Pancreas (tissue), 10 donors: ENCODE data around the gene KCNC3. TPM values are rescaled to one million over a fixed set of nuclear protein-coding genes. Genes with fewer than 3 reads are reported as not detected.
"Not testable (repeated sequence)": the region's sequence is repeated elsewhere in the genome, so short reads cannot be mapped to it uniquely, and the experiment has no call there.

Experiments used
- ATAC-seq, 4 donors: fragments of 200-7000 bp; cut with Tn5 transposase; one replicate each; pipeline versions ENCODE4 v1.8.0 to v1.9.1; 2020; ENCODE audit warnings: mild to moderate bottlenecking in 4 of 4, moderate library complexity in 4 of 4
- DNase-seq, 6 donors: peaks; one replicate each; pipeline ENCODE4 v3.0.0-alpha.2; 2020
- FAIRE-seq: peaks from 2 replicates; lab custom pipeline; 2012; peaks lifted over from hg19 to GRCh38; lab: Jason Lieb, UNC
- H3K27ac ChIP-seq, 4 donors: fragments of 200-600 bp; sonication (generic); 1 replicate in 3 of 4; 2 replicates in 1 of 4; pipeline versions ENCODE4 v1.5.0 to v1.8.0; 2020
- H3K27me3 ChIP-seq, 4 donors: fragments of 200-600 bp; one replicate each; pipeline ENCODE4 v1.8.0; 2021
- H3K36me3 ChIP-seq, 3 donors: fragments of 200-600 bp; sonication (generic) in 1 of 3; one replicate each; pipeline versions ENCODE4 v1.5.0 to v1.8.0; 2020 to 2021
- H3K4me1 ChIP-seq, 3 donors: fragments of 200-600 bp; one replicate each; pipeline ENCODE4 v1.8.0; 2021
- H3K4me3 ChIP-seq, 4 donors: fragments of 200-600 bp; sonication (generic) in 2 of 4; one replicate each; pipeline versions ENCODE4 v1.5.0 to v1.8.0; 2020 to 2021
- H3K9me3 ChIP-seq, 4 donors: fragments of 200-600 bp; one replicate each; pipeline ENCODE4 v1.8.0; 2021
- WGBS, 2 donors: extraction: QIAGEN DNeasy Blood & Tissue Kit; methylation state at CpG; one replicate each; pipeline ENCODE4 v1.1.7; 2013; 5-methylcytosine and 5-hydroxymethylcytosine counted together
- intact Hi-C, 3 donors: fragments of 100-400 bp; cut with DNase I; formaldehyde crosslinking; loops; one replicate each; pipeline versions ENCODE4 v1.11.1 to v1.14.2; 2022
- polyA plus RNA-seq, 2 donors: library from polyadenylated mRNA; stranded (reverse); fragments of 200-250 nt; gene quantifications; one replicate each; pipeline ENCODE4 v1.2.3, GENCODE V29; 2013
- total RNA-seq, 6 donors: library from RNA; stranded (reverse); fragmentation: NEBNext Ultra II Directional in 4 of 6; extraction: Animal tissue kit (Norgen Biotek cat#: 25700) in 4 of 6; gene quantifications; one replicate each; pipeline versions ENCODE4 v1.2.1 to v1.2.4, GENCODE V29; 2021 to 2023
- TF ChIP-seq, protein P1 (sequence below), 4 donors: fragments of 200-600 bp; sonication (generic) in 3 of 4; IDR thresholded peaks; one replicate each; pipeline versions ENCODE4 v1.5.0 to v1.8.0; 2021; ENCODE audit warnings: antibody characterized with exemption in 4 of 4
- donor health status: healthy with polysubstance abuse.
- donor health status: DM: no; HTN: no; CAD: no; lungs with moderate emphysema.
- donor health status: DM: no; HTN: no; CAD: no.
- donor health status: control.
- donor health status: control.
- donor health status: Bipolar disorder and iron deficiency.
- donor health status: DM: yes; HTN: yes; CAD: no.
- donor health status: DM: no; HTN: no; CAD: no.
- donor health status: DM: no; HTN: no; CAD: no.
- donor health status: DM: yes; HTN: yes; CAD: no.

The KCNC3 gene
- total and polyA plus RNA-seq, 8 donors = 2.4 to 7.1 (median 3.6) TPM

DNA sequence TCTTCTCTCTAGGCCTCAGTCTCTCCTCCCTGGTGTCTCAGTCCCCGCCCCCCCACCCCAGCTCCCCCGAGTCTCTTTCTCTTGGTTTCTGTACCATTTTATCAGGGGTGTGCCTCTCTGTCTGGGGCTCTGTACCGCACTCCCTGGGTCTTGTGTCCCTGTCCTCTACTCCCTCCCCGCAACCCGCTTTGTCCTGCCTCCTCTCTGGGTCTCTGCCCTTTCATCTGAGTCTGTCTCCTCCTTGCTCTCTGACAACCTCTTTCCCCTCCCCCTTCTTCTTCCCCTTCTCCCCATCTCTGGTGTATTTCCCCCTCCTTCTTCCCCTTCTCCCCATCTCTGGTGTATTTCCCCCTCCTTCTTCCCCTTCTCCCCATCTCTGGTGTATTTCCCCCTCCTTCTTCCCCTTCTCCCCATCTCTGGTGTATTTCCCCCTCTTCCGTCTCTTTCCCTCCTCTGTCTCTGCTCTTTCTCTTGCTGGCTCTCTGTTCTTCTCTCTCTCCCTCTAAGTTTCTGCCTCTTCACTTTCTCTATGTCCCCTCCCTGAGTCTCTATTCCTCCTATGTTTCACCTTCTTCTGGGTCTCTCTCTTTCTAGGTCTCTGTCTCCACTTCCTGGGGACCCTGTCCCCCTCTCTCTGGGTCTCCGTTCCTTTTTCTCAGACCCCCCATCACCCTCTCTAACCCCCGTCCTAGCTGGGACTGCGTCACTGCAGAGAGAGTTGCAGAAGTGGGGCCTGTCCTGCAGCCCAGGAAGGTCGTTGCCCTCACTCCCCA is 2.2 kb upstream of the KCNC3 start:
- FAIRE-seq = no peak
- intact Hi-C loops = no loop called here
- H3K4me1 ChIP-seq = peaks cover 4 to 27% (median 7%) of the 10 kb centered on the region in 3 donors
- no peaks in the 10 kb centered on the region for H3K36me3 ChIP-seq
- TF ChIP-seq, protein P1, sequence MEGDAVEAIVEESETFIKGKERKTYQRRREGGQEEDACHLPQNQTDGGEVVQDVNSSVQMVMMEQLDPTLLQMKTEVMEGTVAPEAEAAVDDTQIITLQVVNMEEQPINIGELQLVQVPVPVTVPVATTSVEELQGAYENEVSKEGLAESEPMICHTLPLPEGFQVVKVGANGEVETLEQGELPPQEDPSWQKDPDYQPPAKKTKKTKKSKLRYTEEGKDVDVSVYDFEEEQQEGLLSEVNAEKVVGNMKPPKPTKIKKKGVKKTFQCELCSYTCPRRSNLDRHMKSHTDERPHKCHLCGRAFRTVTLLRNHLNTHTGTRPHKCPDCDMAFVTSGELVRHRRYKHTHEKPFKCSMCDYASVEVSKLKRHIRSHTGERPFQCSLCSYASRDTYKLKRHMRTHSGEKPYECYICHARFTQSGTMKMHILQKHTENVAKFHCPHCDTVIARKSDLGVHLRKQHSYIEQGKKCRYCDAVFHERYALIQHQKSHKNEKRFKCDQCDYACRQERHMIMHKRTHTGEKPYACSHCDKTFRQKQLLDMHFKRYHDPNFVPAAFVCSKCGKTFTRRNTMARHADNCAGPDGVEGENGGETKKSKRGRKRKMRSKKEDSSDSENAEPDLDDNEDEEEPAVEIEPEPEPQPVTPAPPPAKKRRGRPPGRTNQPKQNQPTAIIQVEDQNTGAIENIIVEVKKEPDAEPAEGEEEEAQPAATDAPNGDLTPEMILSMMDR (IDR thresholded peaks at IDR 0.05) = no peak
- no peaks in the 10 kb centered on the region for H3K27me3 ChIP-seq
- peak overlapping the region in 2 of 4 donors; percentile 32 to 43 for H3K4me3 ChIP-seq
- ATAC-seq = no peak
- WGBS, 2 donors = 24 to 25% methylated on average over 10 of the region's 10 CpGs
- H3K27ac ChIP-seq = peak overlapping the region in 2 of 4 donors; percentile 22 to 73
- H3K9me3 ChIP-seq = no peaks in the 10 kb centered on the region
- peak in 4 of 6 donors; percentile 3 to 45 (median 36) for DNase-seq

DNA sequence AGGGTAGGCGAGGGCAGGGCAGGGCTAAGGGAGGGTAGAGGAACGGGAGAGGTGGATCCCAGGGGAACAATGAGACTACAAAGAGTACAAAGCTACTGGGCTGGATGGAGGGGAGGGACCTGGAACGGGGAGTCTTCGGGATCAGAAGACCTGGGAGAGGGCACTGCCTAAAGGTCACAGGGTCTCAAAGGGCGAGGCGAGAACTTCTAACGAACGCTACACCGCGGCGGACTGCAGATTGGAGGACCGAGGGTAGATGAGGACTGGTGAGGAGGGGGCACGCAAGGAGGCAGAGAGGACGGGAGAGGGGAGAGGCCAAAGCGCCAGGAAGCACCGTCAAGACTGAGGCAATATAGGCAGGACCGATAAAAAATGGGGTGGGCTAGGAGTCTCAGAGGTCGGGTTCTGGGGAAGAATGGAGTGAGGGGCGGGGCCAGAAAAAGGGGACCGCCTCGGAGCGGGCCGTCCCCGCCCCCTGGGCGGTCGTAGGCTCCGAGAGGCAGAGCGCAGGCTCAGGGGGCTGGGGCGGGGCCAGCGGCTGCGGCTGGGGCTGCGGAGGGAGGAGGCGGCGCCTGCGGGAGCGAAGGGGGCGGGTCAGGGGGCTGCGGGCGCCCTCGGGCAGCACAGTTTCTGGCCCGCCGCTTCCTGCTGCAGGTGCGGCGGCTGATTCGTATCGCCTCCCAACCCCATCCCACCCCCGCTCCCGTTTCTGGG is 1.3 kb upstream of the KCNC3 start:
- WGBS, 2 donors = 6 to 7% methylated on average over 37 to 48 of the region's 48 CpGs
- DNase-seq (peak; percentile 84 to 94 (median 91)), FAIRE-seq (no peak), ATAC-seq (peak; percentile 46 to 59 (median 54))
- Histone ChIP-seq H3K27ac (peak overlapping the region in 2 of 4 donors; percentile 22 to 73), H3K27me3 (no peaks in the 10 kb centered on the region), H3K9me3 (no peaks in the 10 kb centered on the region), H3K4me1 (peaks cover 4 to 35% (median 7%) of the 10 kb centered on the region in 3 donors), H3K36me3 (no peaks in the 10 kb centered on the region), H3K4me3 (peak overlapping the region in 2 of 4 donors; percentile 32 to 43)
- TF ChIP-seq, protein P1 (IDR thresholded peaks at IDR 0.05) = no peak
- intact Hi-C loops = no loop called here

DNA sequence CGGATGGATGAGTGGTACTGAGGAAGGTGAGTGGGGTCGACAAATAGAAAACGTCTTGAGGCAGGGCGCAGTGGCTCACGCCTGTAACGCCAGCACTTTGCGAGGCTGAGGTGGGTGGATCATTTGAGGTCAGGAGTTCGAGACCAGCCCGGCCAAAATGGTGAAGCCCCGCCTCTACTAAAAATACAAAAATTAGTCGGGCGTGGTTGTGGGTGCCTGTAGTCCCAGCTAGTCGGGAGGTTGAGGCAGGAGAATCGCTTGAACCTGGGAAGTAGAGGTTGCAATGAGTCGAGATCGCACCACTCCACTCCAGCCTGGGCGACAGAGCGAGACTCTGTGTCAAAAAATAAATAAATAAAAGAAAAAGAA is 733 bp upstream of the KCNC3 start:
- intact Hi-C loops, ATAC-seq, H3K27me3 ChIP-seq, H3K36me3 ChIP-seq, H3K9me3 ChIP-seq, FAIRE-seq: not testable (repeated sequence)
- peak in 1 of 6 donors; percentile 75 for DNase-seq
- 31 to 32% methylated on average over 18 of the region's 18 CpGs for WGBS, 2 donors
- H3K27ac ChIP-seq = peak overlapping the region in 2 of 4 donors; percentile 53 to 73
- H3K4me3 ChIP-seq = peak overlapping the region in 1 of 4 donors; percentile 20
- peaks cover 4 to 35% (median 7%) of the 10 kb centered on the region in 3 donors for H3K4me1 ChIP-seq

DNA sequence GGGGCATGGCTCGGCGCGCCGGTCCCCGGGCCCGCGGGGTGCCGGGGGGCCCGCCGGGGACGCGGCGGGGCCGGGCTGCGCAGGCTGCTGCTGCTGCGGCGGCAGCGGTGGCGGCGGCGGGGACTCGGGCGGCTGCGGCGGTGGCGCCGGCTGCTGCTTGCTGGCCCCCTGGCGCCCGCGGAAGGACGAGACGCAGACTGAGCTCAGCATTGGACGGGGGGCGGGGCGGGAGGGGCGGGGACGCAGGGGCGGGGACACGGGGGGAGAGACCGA is 368 bp downstream of the KCNC3 start:
- ATAC-seq = no peak
- TF ChIP-seq, protein P1 (IDR thresholded peaks at IDR 0.05) = no peak
- FAIRE-seq = no peak
- H3K4me1 ChIP-seq = peaks cover 0 to 35% (median 3%) of the 10 kb centered on the region in 3 donors
- 0 to 3% methylated on average over 22 to 40 of the region's 40 CpGs for WGBS, 2 donors
- DNase-seq = no peak
- intact Hi-C loops = no loop called here
- H3K27me3 ChIP-seq = no peaks in the 10 kb centered on the region
- H3K27ac ChIP-seq = no peak overlapping the region
- H3K36me3 ChIP-seq = no peaks in the 10 kb centered on the region
- H3K9me3 ChIP-seq = no peaks in the 10 kb centered on the region
- H3K4me3 ChIP-seq = peak overlapping the region in 1 of 4 donors; percentile 44

DNA sequence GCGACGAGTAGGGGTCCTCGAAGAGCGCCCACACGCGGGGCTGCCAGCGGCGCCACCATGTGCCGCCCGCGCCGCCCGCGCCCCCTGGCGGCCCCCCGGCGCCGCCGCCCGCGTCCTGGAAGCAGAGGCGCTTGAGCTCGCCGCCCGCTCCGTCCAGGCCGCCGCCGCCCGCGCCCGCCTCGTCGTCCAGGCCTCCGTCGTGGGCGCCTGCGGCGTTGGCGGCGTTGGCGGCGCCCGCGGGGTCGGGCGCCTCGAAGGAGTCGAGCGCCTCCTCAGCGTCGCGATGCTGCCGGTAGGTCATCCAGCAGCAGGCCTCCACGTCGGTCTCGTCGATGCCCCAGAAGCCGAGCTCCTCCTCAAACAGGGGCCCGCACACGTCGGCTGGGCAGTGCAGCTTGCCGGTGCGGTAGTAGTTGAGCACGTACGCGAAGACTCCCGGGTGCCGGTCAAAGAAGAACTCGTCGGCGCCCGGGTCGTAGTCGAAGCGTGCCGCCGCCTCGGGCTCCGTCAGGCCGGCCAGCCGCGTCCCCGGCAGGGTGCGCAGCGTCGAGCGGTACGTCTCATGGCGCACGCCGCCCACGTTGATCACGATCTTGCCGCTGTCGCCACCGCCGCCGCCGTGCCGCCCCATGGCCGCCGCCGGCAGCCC is 829 bp downstream of the KCNC3 start:
- peak in 5 of 6 donors; percentile 25 to 80 (median 66) for DNase-seq
- Histone ChIP-seq H3K27ac (peak overlapping the region in 1 of 4 donors; percentile 17), H3K4me1 (peaks cover 0 to 35% (median 3%) of the 10 kb centered on the region in 3 donors), H3K27me3 (no peaks in the 10 kb centered on the region), H3K4me3 (peak overlapping the region; percentile 21 to 50 (median 38)), H3K9me3 (no peaks in the 10 kb centered on the region), H3K36me3 (no peaks in the 10 kb centered on the region)
- TF ChIP-seq, protein P1 (IDR thresholded peaks at IDR 0.05) = no peak
- intact Hi-C loops = no loop called here
- no peak for ATAC-seq
- FAIRE-seq = no peak
- WGBS, 2 donors = 1 to 3% methylated on average over 60 to 104 of the region's 104 CpGs
